ENCODE results near the gene HDDC2. TPM values are rescaled to one million over a fixed set of nuclear protein-coding genes. Genes with fewer than 3 reads are reported as not detected.

HDDC2 gene
- total RNA-seq, 2 experiments from 2014 or later: 88.9 to 92.3 TPM

Other genes starting within 250 kb of the HDDC2 start
- 1 to 10 TPM; 1.3 to 1.4 TPM for gene TPD52L1, start 148.2 kb downstream of the HDDC2 start, total RNA-seq